Activated CD4-positive, alpha-beta T cell treated with anti-CD3 and anti-CD28 coated beads for 24 hours (primary cell): ENCODE measurements around the gene KSR2.

Experiments used
- DNase-seq, 2 donors: peaks; one replicate each; pipeline ENCODE4 v3.0.0-alpha.2; 2020; ENCODE audit warnings: low read depth in 2 of 2

KSR2 gene

DNA sequence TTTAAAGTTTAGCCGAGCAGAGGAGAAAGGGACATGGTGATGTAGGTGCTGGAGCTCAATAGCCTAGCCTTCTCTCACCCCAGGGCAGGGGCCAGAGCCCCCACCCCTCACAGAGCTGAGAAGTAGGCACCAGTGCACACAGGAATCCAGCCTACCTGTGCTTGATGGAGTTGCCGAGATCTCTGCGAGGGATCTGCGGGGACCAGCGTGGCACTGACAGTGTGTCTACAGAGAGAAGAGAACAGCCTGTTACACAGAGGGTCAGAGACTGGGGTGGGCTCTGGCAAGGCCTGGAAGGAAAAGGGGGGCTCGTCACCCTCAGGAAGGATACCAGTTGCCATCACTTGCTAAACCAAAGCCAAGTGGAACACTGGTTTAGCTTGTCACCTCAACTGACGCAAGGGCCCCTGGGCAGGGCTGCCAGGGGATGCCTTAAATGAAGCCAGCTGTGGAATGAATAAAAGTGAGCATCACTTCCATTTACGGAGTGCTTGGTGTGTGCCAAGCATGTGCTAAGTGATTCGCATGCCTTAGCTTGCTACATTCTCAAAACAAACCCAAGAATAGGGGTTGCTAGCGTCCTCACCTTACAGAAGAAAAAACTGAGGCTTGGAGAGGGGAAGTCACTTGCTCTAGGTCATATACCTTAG lies 386.5 kb downstream of the KSR2 start:
- no peak for DNase-seq

DNA sequence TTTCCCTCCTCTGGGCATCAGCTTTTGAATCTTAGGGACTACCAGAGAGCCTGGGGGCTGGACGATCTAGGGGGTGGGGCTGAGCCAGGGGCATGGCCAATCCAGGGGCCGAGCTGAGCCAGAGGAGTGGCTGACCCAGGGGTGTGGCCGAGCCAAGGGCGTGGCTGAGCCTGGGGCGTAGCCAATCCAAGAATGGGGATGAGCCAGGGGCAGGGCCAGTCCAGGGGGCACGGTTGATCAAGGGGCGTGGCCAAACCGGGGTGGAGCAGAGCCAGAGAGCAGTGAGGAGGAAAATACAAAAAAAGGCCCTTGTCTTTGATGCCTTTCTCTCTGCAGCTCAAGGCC lies 388.1 kb downstream of the KSR2 start:
- no peak for DNase-seq

DNA sequence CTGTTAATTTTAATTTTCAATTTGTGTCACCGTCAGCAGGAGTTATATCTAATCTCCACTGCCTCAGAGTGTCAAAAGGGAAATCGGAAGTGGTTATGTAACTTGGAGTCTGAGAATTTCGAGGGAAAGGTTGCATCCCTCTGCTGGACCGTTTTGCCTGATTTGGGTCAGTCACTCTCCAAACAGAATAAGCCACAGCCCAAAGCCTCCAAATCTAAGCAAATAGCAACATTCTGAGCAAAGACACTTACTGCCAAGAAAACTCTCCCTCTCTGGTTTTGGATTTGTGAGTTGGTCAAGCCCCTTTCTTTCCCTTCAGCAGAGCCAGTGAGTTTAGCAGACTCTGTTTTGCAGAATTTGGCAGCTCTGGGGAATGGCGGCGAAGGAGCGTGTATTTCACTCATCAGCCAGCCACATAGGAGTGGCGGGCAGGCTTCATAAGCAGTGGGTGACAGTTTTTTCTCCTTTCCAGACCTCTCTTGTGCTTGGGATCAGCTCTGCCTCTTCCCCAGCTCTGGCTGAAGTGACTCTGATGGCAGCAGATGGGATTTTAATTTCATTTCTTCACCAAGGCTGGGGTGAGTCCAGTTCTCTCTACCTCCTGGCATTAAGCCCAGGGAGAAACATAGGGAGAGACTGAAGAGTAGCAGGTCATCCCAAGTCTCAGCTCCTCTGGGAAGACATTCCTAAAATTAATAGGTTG lies 388.6 kb downstream of the KSR2 start:
- DNase-seq = no peak

DNA sequence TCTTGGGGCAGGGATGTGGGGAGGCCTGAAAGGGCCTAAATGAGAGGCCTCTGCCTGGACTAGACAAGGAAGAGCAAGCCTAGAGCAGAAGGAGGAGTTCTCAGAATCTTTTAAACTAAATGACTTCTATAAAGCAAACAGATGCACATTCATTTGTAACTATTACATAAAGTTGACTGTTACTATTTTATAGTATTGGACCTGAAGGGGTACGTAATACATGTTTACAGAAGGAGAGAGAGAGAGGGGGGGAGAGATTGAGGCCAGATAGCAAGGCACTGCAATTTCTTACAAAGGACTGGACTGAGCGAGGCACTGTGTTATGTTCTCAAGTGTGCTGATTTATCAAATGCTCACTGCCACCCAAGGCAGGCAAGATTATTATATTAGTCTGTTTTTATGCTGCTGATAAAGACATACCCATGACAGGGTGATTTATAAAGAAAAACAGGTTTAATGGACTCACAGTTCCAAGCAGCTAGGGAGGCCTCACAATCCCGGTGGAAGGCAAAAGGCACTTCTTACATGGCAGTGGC lies 391.6 kb downstream of the KSR2 start:
- DNase-seq = no peak

DNA sequence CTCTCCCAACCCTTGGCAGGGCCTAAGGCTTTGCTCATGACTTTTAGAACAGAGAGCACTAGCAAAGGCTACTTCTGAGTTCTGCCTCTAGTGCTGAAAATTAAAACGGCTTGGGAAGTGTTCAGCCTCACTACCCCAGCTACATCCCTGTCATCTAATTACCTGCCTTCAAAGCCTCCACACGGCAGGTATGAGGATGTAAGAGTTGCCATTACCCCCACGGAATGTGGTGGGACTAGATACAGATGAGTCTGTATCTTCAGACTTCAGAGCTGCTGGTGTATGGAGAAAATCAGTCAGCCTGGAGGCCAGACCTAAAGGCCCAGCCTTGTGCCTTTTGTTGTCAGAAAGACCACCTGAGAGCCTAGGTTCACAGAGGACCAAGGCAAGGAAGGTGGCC lies 392.7 kb downstream of the KSR2 start:
- no peak for DNase-seq

DNA sequence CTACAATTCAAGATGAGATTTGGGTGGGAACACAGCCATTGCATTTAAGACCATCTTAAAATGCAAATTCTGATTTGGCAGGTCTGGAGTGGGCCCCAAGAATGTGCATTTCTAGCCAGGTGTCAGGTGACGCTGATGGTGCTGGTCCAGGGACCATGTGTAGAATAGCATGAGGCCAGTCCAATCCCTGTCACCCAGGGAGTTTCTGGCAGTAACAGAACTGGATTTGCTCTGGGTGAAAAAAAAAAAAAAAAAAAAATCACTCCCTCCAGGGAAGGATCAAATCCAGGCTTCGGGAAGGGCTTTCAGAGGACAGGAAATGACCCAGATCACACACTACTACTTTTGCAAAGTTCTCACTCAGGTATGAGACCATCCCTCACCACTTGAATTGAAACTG lies 394.1 kb downstream of the KSR2 start:
- no peak for DNase-seq

DNA sequence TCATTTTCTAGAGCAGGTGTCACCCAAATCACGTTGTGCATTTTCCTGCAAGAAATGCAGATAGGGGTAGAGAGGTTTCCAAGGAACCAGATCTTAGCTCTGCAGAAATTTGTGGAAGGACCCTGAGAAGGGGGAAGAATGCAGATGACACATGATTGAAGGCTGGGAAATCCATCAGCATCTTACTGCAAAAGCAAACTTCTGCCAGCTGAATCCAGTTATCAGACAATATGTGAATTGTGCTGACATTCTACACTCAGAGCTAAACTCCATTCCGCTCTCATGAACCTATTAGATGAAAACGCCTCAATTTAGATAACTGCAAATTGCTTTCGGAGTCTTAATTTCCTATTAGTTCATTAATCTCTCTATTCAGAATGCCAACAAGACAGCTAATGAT lies 396.0 kb downstream of the KSR2 start:
- no peak for DNase-seq

DNA sequence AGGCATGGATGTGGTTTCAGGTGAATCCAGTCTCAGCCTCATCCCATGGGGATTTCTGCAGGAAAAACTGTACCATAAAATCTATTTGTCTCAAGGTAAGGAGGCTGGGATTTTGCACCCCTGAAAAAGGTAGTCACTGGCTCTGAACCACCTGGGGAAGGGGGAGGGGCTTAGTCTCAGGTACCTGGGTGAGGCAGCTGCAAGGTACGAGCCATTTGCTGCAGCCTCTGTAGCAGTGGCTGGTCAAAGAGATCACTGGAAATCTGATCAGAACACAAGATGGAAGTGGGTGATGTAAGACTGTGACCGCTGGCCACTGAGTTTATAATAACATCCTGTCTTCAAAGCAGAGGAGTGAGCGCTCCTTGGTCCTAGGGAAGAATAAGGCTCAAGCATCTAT lies 397.5 kb downstream of the KSR2 start:
- DNase-seq = no peak

DNA sequence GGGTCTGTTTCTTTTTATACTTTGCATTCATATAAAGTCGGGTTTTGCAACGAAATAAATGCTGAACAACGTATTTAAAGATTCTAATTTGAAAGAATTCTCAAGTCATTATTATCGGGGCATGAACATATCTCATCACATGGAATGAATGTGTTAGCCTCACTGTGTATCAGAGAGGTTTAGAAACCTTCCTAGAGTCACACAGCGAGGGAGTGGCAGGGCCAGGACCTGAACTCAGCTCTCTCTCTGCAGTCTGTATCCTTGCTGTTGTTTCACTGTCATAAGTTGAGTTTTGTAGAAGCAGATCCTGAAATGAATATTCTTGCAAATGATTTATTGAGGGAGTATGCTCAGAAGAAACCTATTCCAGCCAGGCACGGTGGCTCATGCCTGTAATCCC lies 398.2 kb downstream of the KSR2 start:
- DNase-seq = no peak

DNA sequence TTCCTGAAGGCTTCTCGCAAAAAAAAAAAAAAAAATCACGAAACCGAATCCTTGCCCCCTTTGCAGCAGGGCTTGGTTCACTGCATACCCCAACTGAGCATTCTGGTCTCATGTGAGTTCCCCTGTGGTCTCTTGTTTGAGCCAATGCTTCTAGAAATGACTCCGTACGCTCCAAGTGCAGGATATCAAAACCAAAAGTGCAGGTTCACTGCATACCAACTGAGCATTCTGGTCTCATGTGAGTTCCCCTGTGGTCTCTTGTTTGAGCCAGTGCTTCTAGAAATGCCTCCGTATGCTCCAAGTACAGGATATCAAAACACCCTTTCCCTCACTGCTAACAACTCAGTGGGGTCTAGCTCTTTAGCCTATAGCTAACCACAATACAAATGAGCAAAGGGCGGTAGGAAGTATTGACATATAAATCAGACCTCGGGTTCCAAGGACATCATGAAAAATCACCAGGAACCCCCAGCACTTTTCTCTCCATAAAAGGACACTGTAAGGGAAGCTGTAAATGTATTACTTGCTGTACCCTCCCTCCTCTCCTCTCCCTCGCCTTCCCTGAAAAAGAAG lies 401.1 kb downstream of the KSR2 start:
- no peak for DNase-seq

DNA sequence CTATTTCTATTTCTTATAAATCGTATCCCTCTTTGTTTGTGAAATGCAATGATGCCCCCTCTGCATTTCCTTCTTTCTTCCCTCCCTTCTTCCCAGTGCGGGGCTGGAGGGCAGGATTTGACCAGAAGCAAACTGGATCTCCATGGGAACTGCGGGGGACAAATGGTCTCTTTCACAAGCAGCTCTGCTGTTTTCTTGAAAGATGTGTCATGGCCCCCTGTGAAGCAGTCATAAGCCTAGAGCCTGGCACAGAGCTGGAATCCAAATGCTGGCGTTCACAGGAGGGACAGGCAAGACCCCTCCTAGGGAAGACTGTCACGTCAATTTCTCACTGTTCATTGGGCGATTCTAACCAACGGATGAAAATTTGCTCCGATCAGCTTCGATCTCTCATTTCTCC lies 403.9 kb downstream of the KSR2 start:
- no peak for DNase-seq

DNA sequence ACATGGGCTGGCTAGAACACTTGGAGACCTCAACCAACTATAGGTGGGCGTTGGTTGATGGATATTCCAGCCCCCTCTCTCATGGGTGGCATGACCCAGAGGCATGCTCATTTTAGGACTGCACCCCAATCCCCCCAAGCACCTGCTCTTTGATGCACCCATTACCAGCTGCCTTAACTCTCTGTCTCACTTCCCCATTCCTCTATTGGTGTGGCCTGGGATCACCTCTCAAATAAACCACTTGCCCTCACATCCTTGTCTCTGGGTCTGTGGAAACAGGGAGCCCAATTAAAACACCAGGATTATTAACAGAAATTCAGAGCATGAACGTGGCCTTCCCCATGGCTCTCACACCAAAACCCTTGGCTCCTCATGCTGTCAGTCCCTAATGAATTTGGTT lies 405.1 kb downstream of the KSR2 start:
- no peak for DNase-seq

DNA sequence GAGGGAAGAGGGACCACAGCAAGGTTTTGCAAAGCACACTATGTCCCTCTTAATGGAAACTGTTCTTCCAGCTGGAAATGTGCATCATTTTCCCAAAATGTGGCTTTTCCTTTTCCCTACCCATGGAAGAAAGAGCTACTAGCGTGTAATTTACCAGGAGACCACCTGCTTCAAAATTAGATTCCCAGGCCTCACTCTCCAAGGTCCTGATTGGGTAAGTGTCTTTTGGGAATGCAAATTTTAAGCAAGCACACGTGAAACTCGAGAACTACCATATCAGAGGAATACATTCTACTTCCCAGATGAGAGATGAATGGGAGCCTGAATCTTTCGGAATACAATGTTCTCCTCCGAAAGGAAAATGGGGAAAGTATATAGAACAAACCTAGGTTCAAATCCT lies 405.8 kb downstream of the KSR2 start:
- DNase-seq = no peak

DNA sequence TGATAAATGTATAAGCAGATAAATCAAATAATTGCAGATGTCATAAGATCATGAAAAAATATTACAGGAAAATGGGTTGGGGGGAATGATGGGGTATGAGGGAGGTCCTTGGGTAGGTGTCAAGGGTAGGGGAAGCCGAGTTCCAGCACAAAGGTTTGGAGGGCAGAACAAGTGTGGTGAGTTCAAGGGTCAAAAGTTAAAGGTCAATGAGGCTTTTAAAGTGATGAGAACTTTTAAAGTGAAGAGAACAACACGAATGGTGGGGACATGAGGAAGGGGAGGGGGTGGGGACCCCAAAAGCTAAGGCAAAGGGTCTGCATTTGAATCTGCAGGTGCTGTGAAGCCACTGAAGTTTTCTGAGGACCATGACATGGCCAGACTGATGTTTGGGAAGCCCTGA lies 406.8 kb downstream of the KSR2 start:
- DNase-seq = no peak

DNA sequence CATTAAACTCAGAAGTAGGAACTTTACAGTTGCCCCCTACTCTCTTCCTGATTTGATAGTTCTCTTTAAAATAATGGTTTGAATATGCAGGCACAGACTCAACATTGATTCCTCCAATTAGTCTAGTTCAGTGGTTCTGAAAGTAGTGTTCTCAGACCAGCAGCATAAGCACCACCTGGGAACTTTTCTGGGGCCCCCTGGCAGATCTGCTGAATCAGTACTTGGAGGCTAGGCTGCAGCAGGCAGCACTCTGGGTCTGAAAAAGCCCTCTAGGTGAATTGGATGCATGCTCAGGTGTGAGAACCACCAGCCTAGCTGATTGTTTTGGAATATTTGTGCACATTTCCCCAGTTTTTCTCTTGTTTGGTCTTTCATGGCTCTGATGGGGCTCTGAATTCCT lies 408.8 kb downstream of the KSR2 start:
- no peak for DNase-seq

DNA sequence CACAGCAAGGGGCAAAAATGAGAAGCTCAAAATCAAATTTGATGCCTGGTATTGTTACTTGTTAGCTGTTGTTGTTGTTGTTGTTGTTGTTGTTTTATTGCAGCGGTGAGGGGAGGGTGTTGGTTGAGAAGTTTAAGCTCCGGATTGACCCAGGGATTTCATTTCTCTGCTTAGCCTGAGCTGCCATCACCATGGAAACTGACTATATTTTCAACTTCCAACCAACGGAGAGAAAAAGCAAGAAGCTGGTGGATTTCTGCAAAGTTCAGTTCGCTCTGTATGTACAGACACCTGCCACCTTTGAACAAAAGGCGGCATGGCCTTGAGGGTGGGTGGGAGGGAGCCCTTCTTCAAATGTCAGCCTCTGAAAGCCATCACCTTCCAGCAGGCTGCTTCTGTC lies 412.9 kb downstream of the KSR2 start:
- no peak for DNase-seq

DNA sequence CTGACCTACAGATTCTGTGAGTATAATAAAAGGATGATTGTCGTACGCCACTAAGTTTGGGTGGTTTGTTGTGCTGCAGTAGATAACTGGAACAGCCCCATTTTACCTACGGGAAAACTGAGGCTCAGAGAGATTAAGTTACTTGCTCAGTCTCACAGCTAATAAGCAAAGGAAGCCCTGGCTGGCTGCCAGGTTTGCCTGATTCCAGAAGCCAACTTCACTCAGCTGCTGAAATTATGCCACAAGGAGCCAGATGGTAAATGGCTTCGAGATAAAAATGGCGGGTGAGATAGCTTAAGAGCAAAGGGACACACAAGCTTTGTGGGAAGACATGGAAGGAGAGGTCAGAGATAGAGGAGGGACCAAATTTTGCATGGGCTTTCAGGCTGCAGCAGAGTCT lies 415.8 kb downstream of the KSR2 start:
- no peak for DNase-seq

DNA sequence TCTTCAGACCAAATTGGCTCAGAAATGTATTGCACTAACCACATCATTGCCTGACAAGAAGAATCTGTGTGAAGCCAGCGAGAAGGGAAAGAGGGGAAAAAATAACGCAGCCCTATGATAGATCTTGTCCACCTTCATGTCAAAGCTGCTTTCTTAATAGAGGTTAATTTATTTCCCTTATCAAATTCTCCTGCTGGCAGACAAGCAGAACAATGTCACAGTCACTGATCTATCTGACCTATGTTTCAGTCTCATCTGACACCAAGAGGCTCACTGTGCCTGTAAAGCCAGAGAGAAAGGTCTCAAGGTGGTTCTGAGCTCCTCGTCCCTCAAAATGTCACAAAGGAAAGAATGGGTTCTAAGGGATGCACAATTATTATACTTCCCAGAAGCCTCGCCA lies 417.1 kb downstream of the KSR2 start:
- no peak for DNase-seq

DNA sequence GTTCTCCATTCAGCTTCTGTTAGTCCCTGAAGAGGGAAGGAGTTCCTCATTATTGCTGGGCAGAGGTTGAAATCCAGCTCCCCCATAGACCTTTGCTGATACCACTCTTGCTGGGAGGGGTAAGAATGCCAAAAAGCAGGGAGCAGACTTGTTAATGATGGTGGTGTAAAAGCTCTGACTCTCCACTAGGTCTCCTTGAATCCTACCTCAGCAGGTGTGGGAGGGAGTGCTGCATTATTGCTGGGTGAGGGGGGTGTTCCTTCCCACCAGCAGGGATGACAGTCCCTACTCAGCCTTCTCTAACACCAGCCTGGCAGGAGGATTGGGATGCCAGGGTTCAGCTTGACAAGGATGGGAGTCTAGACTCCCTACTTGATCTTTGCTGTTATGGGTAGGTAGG lies 421.6 kb downstream of the KSR2 start:
- no peak for DNase-seq

DNA sequence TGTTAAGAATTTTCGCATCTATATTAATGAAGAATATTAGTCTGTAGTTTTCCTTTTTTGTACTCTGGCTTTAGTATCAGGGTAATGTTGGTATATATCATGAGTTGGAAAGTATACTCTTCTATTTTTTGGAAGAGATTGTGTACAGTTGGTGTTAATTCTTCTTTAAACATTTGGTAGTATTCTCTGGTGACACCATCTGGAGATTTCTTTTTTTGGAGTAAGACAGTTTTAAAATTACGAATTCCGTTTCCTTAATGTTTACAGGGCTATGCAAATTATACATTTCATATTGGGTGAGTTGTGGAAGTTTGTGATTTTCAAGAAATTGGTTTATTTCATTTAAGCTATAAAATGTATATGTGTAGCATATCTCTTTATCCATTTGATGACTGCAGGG lies 423.6 kb downstream of the KSR2 start:
- DNase-seq = no peak

DNA sequence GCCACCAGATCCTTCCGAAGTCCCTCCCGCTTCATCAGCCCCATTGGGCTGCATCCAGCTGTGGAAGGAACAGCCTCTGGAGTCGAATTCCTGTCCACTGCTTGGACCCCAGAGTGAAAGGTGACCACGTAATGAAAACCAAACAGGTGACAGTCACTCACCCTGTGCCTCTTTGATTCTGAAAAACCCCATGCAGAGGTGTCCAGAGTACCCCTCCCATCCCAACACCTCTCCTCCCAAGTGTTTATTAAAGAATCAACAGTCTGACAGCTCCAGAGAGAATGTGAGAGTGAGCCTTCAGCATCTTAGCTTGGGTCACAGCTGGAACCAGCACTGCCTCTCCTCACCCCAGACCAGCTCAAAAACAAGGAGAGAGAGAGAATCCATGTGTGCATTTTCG lies 428.8 kb downstream of the KSR2 start:
- DNase-seq = no peak

DNA sequence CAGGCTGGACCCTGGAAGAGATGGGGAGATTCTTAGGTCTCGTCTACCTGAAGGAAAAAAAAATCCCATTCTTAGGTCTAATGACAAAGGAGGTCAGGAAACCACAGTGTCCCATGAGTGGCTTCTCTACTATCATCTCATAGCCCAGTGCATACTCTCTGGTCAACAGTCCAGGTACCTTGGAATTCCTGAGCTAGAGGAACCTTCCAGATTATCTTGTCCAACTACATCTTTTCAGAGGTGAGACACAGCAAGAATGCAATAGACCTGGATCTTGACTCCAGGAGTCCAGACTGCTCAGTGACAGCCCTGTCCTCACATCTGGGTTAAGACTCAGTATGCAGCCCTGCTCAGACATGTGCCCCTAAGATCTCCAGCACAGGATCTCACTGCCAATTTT lies 429.9 kb downstream of the KSR2 start:
- no peak for DNase-seq

DNA sequence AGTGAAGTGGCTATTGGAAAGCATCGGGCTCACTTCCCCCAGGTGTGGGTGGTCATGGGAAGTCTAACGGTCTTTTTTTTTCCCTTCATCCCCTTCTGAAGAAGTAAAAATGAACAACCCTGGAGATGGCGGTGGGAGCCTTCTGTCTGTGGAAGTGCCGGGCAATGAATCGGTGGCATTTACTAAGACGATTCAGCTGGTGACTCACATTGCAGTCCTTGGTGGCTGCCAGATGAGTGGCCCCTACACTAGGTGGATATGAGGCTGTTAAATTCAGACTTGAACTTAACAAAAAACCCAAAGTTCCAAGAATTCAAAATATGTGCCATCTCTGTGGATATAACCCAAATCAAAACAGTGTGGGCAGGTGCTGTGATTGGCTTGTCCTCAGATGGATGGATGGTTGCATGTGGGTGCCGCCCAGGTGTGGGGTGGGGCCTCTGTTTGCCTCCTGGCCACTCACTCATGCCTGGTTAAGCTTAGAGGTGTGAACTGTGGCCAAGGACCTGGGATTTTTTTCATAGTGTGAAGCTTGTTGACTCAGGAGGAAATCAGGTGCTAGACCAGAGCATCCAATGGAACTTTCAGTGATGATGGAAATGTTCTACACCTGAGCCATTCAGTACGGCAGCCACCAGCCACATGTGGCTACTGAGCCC lies 430.6 kb downstream of the KSR2 start:
- DNase-seq = no peak
